Pulmonary artery endothelial cell (primary cell): ENCODE data around the gene ADAM8. TPM values are rescaled to one million over a fixed set of nuclear protein-coding genes. Genes with fewer than 3 reads are reported as not detected.
A peak's percentile ranks its signal among the peaks of the same experiment; 100 is the strongest.
"Not testable (repeated sequence)": the region's sequence is repeated elsewhere in the genome, so short reads cannot be mapped to it uniquely, and the experiment has no call there.

Experiments used
- DNase-seq: peaks from one replicate; pipeline ENCODE4 v3.0.0-alpha.2; 2011; ENCODE audit warnings: low read depth, low spot score
- total RNA-seq: library from RNA; depleted of rRNA; stranded (reverse); fragments of >200 nt; gene quantifications from 2 replicates; pipeline ENCODE4 v1.2.3, GENCODE V29; 2014

Gene ADAM8
- total RNA-seq = 0.33 and 0.46 TPM in 2 replicates

DNA sequence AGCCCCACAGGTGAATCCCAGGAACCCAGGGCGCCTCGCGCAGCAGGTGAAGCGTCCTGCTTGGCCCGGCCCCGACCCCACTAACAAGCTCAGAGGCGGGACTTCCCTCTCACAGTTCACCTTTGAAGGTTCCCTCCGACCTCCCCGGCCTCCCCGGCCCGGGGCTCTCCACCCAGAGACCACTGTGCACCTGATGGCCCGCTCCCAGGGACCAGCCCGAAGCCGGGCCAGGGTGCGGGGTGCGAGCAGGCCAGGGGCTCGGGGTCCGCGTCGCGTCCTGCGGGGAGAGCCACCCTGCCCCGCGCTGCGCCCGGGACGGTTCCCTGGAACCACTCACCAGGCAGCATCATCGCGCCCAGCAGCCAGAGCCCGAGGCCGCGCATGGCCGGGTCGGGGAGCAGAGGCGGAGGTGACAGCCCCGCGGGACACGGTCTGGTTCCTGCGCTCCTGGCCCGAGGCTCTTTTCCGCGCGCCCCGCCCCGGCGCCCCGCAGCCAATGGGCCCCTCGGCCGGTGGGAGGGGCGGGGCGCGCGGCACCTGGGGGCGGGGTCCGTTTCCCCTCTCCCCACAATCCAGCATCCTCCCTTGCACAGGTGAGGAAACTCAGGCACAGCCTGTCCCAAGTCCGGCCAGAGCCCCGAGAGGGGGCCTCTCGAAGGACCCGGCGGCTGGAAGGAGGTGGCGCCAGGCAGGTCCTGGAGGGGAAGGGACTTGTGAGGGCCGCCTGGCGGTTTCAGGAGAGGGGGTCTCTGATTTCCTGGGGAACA is at the start of gene ADAM8:
TSS of gene ADAM8 (minus strand) at position 434 of the 767 bp plus-strand sequence. CDS start at position 383, 51 bp downstream.
- no peak for DNase-seq

DNA sequence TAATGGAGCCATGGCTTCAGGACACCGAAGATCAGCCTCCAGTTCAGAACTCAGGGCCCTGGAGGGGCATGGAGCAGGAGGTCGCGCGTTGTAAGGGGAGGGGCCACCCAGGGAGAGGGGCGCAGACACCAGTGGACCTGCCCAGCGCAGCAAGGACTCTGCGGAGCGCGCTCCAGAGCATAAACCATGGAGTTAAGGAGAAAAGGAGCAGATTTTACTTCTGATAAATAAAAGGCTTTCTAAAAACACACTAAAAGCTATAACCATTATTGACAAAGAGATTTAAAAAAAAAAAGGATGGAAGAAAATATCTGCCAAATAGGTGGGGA is 49.5 kb upstream of the ADAM8 start:
- no peak for DNase-seq

DNA sequence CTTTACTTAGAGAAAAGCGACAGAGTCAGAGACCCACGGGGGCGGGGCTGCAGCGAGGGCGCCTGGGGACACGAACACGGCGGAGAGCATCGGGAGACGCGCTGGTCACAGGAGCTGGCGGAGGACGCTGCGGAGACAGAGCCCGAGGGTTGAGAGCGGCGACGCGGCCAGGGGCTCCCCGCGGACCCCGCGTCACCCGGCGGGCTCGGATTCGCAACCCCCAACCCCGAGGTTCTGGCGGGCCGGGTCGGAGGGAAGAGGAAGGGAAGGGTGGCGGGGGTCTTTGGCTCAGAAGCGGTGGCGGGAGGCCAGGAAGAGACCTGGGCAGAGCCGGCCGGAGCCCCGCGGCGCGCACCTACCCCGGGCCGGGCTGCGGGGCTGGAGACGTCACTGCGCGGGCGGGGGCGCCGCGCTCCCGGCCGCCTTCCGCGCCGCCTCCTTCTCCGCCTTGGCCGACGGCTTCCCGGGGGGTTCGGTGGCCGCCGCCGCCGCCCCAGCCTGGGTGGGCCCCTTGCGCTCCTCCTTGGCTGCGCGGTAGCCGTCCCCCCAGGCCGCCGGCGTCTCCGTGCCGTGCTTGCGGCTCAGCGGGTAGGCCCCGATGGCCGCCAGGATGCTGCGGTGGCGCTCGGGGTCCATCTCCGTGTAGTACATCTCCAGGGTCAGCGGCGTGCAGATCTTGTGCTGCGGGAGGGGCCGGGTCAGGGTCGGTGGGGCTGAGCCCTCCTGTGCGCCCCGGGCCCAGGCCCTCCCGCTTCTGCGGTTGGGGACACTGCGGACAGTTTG is 49.0 kb upstream of the ADAM8 start:
- no peak for DNase-seq

DNA sequence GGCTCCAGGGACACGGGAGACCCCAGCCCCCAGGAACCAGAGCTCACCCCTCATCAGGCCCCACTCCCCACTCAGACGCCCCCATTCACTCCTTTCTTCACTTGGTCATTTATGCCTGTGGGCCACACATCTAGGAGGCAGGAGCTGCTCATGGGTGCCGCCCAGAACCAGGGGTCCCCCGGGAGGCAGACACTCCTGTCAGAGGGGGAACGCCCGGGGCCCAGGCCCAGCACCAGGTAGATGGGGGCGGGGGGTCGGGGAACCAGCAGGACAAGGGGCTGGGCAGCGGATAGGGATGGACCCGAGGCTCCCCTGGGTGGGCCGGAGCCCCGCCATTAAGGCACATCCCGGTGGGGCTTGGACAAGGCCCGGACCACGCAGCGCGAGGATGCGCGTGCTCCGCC is 48.2 kb upstream of the ADAM8 start:
- DNase-seq = no peak

DNA sequence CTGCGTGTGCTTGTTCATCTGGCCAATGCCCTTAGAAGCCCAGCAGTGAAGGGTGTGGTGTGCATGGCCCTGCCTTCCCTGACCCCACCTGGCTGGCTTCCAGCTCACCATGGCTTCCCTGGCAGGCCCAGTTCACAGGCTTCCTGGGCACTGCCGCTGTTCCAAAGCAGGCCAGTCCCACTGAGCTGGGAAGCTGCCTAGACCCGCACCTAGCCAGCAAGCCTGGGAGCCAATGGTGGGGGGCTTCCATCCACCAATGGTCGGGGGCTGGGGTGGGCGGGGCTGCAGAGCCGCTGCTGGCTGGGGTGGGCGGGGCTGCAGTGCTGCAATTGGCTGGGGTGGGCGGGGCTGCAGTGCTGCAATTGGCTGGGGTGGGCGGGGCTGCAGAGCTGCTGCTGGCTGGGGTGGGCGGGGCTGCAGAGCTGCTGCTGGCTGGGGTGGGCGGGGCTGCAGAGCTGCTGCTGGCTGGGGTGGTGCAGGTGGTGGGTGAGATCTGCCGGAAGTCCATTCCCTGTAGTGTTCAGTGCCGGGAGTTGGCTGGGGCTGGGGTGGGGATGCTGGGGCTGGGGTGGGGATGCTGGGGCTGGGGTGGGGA is 47.6 kb upstream of the ADAM8 start:
- no peak for DNase-seq

DNA sequence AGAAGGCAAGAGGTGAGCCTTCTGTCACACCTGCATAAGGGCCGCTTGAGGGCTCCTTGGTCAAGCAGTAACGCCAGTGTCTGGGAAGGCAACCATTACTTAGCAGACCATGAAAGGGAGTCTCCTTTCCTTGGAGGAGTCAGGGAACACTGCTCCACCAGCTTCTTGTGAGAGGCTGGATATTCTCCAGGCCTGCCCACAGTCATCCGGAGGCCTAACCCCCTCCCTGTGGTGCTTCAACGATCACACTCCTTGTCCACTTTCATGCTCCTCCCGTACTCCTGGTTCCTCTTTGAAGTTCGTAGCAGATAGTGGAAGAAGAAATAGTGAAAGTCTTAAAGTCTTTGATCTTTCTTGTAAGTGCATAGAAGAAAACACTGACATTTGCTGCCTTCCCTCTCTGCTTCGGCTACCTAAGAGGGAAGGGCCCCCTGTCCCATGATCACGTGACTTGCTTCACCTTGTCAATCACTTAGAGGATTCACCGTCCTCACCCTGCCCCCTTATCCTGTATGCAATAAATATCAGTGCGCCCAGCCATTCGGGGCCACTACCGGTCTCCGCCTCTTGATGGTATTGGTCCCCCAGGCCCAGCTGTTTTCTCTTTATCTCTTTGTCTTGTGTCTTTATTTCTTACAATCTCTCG is 45.5 kb upstream of the ADAM8 start:
- DNase-seq = not testable (repeated sequence)

GRCh38 chr10:133320852-133321422 is 44.3 kb upstream of the ADAM8 start:
- not testable (repeated sequence) for DNase-seq

GRCh38 chr10:133318494-133319127 is 41.9 kb upstream of the ADAM8 start:
- no peak for DNase-seq

GRCh38 chr10:133316732-133317131 is 40.1 kb upstream of the ADAM8 start:
- no peak for DNase-seq

- DNase-seq = no peak
These were observed 39.6 kb upstream of the ADAM8 start for GRCh38 chr10:133316266-133316665.

- no peak for DNase-seq
These were observed 39.2 kb upstream of the ADAM8 start for GRCh38 chr10:133315847-133316246.

- no peak for DNase-seq
These were observed 38.2 kb upstream of the ADAM8 start for GRCh38 chr10:133314911-133315310.

- DNase-seq = no peak
These were observed 36.5 kb upstream of the ADAM8 start for GRCh38 chr10:133313192-133313591.

DNA sequence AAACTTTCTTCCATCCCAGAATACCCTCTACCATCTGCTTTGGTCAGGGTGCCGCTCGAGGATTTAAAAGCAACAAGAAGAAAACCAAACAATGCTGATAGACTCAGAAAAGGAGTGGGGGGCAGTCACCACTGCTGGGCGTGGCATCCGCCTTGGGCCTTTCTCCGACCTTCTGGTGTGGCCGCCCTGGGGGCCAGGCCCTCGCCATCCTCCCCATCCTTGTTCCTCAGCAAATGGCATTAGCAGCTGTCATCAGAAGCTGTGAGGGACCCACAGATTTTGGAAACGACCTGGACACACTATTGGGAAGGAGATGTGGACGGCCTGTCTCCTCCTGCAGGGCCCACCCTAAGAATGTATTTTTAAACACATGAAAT is 36.1 kb upstream of the ADAM8 start:
- DNase-seq = no peak

DNA sequence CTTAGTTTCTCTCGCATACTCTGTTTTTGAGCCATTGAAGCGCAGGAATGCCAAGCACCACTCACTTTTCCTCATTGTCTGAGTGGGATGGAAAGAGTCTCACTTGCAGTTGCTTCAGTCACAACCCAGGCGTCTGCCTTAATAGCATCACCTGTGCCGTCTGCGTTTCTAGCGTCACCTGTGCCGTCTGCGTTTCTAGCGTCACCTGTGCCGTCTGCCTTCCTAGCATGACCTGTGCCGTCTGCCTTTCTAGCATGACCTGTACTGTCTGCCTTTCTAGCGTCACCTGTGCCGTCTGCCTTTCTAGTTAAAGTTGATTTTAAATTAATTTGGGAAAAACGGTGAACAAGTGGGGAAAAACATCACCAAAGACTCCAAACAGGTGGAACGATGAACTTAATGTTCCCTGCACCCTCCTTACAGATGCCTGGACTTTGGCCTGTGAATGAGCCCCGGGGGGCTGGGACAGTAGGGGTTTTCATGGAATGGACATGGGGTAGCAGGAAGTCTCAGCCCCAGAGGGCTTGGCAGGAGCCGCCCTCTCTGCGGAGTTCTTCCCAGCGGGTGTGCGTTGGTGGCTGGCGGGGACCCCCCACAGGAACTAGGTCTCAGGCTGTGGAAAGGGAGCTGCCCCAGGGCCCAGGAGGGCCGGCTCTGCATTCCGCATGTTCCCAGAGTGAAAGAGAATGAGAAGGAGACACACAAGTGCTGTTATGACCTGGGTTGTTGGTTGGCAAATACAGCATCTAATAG is 35.5 kb upstream of the ADAM8 start:
- DNase-seq = no peak

DNA sequence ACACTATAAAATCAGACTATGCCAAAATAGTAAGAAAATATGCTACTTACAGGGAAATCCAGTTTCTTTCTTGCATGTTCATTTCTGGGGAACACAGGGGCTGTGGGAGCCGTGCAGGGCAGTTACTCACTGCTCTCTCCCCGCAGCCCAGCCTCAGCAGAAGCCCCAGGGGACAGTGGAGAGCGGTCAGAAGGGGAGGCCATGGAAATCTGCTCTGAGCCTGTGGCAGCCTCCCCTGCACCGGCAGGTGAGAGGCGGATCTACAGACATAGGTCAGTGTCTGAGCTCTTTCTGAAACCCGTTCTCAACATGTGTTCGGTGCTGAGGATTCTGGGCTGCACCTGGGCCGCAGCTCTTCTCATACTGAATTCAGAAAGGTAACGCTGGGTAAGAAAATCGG is 34.9 kb upstream of the ADAM8 start:
- DNase-seq = no peak

DNA sequence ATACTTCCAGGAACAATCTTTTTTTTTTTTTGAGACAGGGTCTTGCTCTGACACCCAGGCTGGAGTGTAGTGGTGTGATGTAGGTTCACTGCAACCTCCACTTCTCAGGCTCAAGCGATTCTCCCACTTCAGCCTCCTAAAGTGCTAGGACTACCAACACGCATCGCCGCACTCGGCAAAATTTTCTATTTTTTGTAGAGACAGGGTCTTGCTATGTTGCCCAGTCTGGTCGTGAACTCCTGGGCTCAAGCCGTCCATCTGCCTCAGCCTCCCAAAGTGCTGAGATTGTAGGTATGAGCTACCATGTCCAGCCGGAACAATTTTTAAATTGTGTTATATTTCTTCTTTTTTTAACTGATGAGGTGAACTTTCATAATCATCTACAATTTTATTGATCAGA is 34.1 kb upstream of the ADAM8 start:
- DNase-seq = no peak

- DNase-seq = no peak
These were observed 33.7 kb upstream of the ADAM8 start for GRCh38 chr10:133310399-133310755.

DNA sequence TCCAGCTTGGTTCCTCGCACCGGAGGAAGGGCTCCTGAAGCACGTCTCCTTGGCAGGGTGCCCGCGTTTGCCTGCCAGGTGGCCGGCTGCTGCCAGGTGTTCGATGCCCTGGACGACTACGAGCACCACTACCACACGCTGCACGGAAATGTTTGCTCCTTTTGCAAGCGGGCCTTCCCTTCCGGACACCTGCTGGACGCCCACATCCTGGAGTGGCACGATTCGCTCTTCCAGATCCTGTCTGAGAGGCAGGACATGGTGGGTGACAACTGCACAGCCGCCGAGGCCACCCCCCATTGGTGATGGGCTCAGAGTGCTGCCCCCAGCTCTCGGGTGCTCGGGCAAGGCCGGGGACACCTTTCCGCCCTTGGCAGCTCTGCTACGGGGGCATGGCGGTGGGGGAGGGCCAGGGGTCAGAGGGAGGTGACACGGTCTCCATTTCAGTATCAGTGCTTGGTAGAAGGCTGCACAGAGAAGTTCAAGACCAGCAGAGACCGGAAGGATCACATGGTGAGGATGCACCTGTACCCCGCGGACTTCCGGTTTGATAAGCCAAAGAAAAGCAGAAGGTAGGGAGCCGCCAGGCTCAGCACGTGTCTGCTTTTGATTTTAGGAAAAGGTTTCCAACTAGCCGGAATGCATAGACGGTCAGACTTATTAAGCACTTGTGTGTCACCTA is 33.2 kb upstream of the ADAM8 start:
- DNase-seq = no peak

GRCh38 chr10:133309100-133309719 is 32.5 kb upstream of the ADAM8 start:
- peak; percentile 71 for DNase-seq
